Psoas muscle (tissue), 8 donors: ENCODE data around the gene PDXDC1. TPM values are rescaled to one million over a fixed set of nuclear protein-coding genes. Genes with fewer than 3 reads are reported as not detected.
"Not testable (repeated sequence)": the region's sequence is repeated elsewhere in the genome, so short reads cannot be mapped to it uniquely, and the experiment has no call there.

ENCODE experiments used
- ATAC-seq, 4 donors: fragments of 200-7000 bp; cut with Tn5 transposase; one replicate each; pipeline ENCODE4 v1.9.1; 2020; ENCODE audit warnings: moderate library complexity in 3 of 4, mild to moderate bottlenecking in 2 of 4
- DNase-seq, 2 donors: peaks; one replicate each; pipeline ENCODE4 v3.0.0-alpha.2; 2020
- H3K27ac ChIP-seq: fragments of 200-600 bp; one replicate; pipeline ENCODE4 v1.8.0; 2022
- H3K27me3 ChIP-seq, 3 donors: fragments of 200-600 bp in 1 of 3; one replicate each; pipeline versions ENCODE4 v1.6.1 to v1.8.0; 2013 to 2022; ENCODE audit warnings: low read length in 2 of 3, mild to moderate bottlenecking in 2 of 3, moderate library complexity in 1 of 3; ENCODE audit not compliant: insufficient read depth in 3 of 3
- H3K36me3 ChIP-seq, 2 donors: fragments of 200-600 bp in 1 of 2; one replicate each; pipeline versions ENCODE4 v1.6.1 to v1.8.0; 2013 to 2022; ENCODE audit warnings: low read depth in 1 of 2, mild to moderate bottlenecking in 1 of 2, moderate library complexity in 1 of 2; ENCODE audit not compliant: insufficient read depth in 1 of 2
- H3K4me1 ChIP-seq: fragments of 200-600 bp; one replicate; pipeline ENCODE4 v1.8.0; 2022
- H3K4me3 ChIP-seq: fragments of 200-600 bp; one replicate; pipeline ENCODE4 v1.8.0; 2022; ENCODE audit warnings: mild to moderate bottlenecking
- H3K9me3 ChIP-seq: fragments of 200-600 bp; one replicate; pipeline ENCODE4 v1.8.0; 2022
- WGBS, 3 donors: extraction: QIAGEN DNeasy Blood & Tissue Kit; methylation state at CpG; one replicate each; pipeline versions ENCODE4 v1.1.6 to v1.1.7; 2013; 5-methylcytosine and 5-hydroxymethylcytosine counted together
- intact Hi-C, 2 donors: fragments of 100-400 bp; cut with DNase I; formaldehyde crosslinking; loops; one replicate each; pipeline versions ENCODE4 v1.11.0 to v1.14.2; 2022
- polyA plus RNA-seq, 3 donors: library from polyadenylated mRNA; stranded (reverse); fragments of 200-250 nt; gene quantifications; one replicate each; pipeline ENCODE4 v1.2.3, GENCODE V29; 2013
- total RNA-seq, 4 donors: library from RNA; stranded (reverse); fragmentation: NEBNext Ultra II Directional in 2 of 4; extraction: Animal tissue kit (Norgen Biotek cat#: 25700) in 2 of 4; gene quantifications; one replicate each; pipeline versions ENCODE4 v1.2.1 to v1.2.4, GENCODE V29; 2021 to 2023
- TF ChIP-seq, protein P1 (sequence below): fragments of 200-600 bp; IDR thresholded peaks from one replicate; pipeline ENCODE4 v1.8.0; 2022; ENCODE audit warnings: antibody characterized with exemption
- donor health status: healthy with polysubstance abuse.
- donor health status: DM: no; HTN: no; CAD: no; lungs with moderate emphysema.
- donor health status: Bipolar disorder and iron deficiency.
- donor health status: healthy.
- donor health status: DM: yes; HTN: yes; CAD: no.
- donor health status: DM: no; HTN: no; CAD: no.
- donor health status: DM: no; HTN: no; CAD: no.
- donor health status: DM: yes; HTN: yes; CAD: no.

PDXDC1 gene
- total and polyA plus RNA-seq, 7 donors = 22.1 to 82.5 (median 52.3) TPM

DNA sequence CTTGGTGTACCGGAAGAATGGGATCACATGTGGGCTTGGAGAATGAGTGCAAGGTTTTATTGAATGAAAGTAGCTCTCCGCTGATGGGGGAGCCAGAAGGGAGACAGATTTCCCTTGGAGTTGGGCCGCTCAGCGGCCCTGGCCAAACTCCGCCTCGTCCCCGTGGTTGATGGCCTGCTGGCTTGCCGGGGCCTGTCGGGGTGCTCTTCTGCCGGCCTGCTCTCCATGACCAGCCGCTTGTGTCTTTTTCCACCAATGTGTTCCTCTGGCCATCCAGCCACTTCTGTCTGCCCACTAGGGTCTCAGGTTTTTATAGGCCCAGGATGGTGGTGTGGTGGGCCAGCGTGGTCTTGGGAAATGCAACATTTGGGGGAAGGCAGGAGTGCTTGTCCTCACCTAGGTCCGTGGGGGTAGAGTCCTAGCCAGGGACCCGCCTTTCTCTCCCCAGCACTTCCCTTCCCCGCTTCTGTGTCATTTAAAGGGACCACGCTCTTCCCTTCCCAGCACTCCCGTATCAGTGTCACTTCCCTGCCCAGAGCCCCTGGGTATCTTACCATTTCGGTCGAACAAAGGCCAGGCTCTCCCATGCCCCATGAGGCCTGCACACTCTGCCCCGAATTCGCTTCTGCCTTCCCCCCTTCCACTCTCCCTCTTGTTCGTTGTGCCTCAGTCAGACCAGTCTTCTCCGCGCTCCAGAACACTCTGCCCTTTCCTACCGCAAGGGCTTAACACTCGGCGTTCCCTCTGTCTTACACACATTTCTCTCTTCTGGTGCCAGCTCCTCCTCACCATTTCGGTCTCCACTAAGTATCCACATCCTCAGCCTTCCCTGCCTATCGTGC, 52.9 kb downstream of the PDXDC1 start:
- H3K27ac ChIP-seq, H3K27me3 ChIP-seq, H3K4me1 ChIP-seq, intact Hi-C loops, H3K4me3 ChIP-seq, H3K9me3 ChIP-seq: not testable (repeated sequence)
- peaks cover 0 to 59% of the 10 kb centered on the region in 2 donors for H3K36me3 ChIP-seq
- DNase-seq (peak in 1 of 2 donors; percentile 62), ATAC-seq (peak; percentile 34 to 66 (median 52))
- WGBS, 3 donors = 66 to 86% (median 68%) methylated on average over 28 to 29 of the region's 29 CpGs

GRCh38 chr16:15028345-15028715, 53.5 kb downstream of the PDXDC1 start:
- H3K27me3 ChIP-seq, H3K4me1 ChIP-seq, intact Hi-C loops, DNase-seq, H3K4me3 ChIP-seq, H3K9me3 ChIP-seq: not testable (repeated sequence)
- Histone ChIP-seq H3K27ac (peak overlapping the region; percentile 60), H3K36me3 (peaks cover 0 to 59% of the 10 kb centered on the region in 2 donors)
- peak in 2 of 4 donors; percentile 29 to 46 for ATAC-seq
- WGBS, 3 donors = 47 to 75% (median 57%) methylated on average over 6 of the region's 6 CpGs

DNA sequence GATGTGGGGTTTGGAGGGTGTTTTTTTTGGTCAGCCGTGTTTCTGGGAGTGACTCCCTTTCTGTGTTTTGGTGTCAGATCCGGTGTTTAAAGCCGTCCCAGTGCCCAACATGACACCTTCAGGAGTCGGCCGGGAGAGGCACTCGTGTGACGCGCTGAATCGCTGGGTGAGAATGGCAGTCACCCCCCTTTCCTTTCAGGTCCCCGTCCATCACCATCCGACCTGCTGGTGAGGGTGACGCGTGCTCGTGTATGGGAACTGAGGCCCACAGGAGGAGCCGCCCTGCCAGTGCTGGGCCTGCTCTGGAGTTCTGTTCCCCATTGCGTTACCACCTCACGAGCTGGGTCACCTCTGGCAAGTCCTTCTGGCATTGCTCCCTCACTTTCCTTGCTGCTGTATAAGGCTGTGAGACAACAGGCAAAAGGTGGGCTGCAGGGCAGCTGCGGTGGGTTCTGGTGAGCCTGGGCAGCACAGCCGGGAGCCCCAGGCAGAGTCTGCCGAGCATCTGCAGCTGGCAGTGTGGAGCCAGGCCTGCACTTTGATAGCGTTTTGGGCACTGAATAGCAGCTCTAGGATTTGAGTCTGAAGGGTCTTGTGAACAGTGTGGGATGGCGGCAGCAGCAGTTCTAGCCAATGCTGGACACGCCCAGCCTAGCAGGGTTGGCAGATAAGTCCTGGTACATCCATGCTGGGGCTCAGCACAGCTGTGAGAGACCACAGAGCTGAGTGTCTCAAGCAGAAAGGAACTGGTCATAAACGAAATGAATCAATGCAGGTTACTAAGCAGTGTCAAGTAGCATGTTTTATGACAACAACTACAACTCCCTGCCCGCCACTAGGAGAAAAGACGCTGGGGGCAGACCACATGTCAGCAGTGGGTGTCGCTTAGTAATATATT, 54.2 kb downstream of the PDXDC1 start:
- Histone ChIP-seq H3K27ac (peak overlapping the region; percentile 60), H3K36me3 (peaks cover 0 to 59% of the 10 kb centered on the region in 2 donors)
- H3K27me3 ChIP-seq, H3K4me1 ChIP-seq, H3K9me3 ChIP-seq, intact Hi-C loops, H3K4me3 ChIP-seq: not testable (repeated sequence)
- DNase-seq = peak in 1 of 2 donors; percentile 70
- WGBS, 3 donors = 56 to 80% (median 65%) methylated on average over 26 to 27 of the region's 27 CpGs
- ATAC-seq = peak; percentile 52 to 62 (median 58)

GRCh38 chr16:15029749-15030148, 54.9 kb downstream of the PDXDC1 start:
- WGBS, 3 donors = 62 to 77% (median 69%) methylated on average over 6 of the region's 6 CpGs
- H3K4me1 ChIP-seq, H3K27me3 ChIP-seq, H3K9me3 ChIP-seq, intact Hi-C loops, H3K4me3 ChIP-seq: not testable (repeated sequence)
- peak; percentile 44 to 60 (median 56) for ATAC-seq
- peaks cover 0 to 61% of the 10 kb centered on the region in 2 donors for H3K36me3 ChIP-seq
- DNase-seq = peak in 1 of 2 donors; percentile 69
- peak overlapping the region; percentile 58 for H3K27ac ChIP-seq

- H3K36me3 ChIP-seq = peaks cover 2 to 68% of the 10 kb centered on the region in 2 donors
- H3K4me1 ChIP-seq = no peaks in the 10 kb centered on the region
- H3K27me3 ChIP-seq = no peaks in the 10 kb centered on the region
- intact Hi-C loops = no loop called here
- TF ChIP-seq, protein P1, sequence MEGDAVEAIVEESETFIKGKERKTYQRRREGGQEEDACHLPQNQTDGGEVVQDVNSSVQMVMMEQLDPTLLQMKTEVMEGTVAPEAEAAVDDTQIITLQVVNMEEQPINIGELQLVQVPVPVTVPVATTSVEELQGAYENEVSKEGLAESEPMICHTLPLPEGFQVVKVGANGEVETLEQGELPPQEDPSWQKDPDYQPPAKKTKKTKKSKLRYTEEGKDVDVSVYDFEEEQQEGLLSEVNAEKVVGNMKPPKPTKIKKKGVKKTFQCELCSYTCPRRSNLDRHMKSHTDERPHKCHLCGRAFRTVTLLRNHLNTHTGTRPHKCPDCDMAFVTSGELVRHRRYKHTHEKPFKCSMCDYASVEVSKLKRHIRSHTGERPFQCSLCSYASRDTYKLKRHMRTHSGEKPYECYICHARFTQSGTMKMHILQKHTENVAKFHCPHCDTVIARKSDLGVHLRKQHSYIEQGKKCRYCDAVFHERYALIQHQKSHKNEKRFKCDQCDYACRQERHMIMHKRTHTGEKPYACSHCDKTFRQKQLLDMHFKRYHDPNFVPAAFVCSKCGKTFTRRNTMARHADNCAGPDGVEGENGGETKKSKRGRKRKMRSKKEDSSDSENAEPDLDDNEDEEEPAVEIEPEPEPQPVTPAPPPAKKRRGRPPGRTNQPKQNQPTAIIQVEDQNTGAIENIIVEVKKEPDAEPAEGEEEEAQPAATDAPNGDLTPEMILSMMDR = no peak
- H3K4me3 ChIP-seq = no peak overlapping the region
- no peaks in the 10 kb centered on the region for H3K9me3 ChIP-seq
- H3K27ac ChIP-seq = no peak overlapping the region
- DNase-seq (no peak), ATAC-seq (no peak)
- WGBS, 3 donors = 87 to 93% (median 90%) methylated on average over 2 of the region's 2 CpGs
Measured at GRCh38 chr16:15031179-15031578, 56.4 kb downstream of the PDXDC1 start.

DNA sequence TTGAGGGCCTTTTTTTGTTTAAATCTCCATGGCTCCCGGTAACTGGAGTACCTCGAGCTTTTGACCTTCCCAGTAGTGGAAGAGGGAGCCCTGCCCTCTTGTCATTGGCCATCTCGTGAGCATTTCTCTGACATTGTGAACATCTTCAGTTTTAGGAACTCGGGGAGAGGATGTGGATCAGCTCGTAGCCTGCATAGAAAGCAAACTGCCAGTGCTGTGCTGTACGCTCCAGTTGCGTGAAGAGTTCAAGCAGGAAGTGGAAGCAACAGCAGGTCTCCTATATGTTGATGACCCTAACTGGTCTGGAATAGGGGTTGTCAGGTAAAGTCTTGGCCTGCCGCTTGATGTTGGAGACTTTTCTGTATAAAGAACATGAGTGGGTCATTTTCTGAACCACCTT, 56.8 kb downstream of the PDXDC1 start:
- Histone ChIP-seq H3K4me1 (no peaks in the 10 kb centered on the region), H3K9me3 (no peaks in the 10 kb centered on the region), H3K27ac (no peak overlapping the region), H3K27me3 (no peaks in the 10 kb centered on the region), H3K4me3 (no peak overlapping the region), H3K36me3 (peaks cover 2 to 72% of the 10 kb centered on the region in 2 donors)
- TF ChIP-seq, protein P1 = no peak
- ATAC-seq (no peak), DNase-seq (no peak)
- intact Hi-C loops = no loop called here
- 92 to 96% (median 92%) methylated on average over 8 of the region's 8 CpGs for WGBS, 3 donors
